Subcutaneous abdominal adipose tissue (tissue), 5 donors: ENCODE results near the gene ZFX.

Experiments
- H3K27ac ChIP-seq: one replicate; pipeline ENCODE4 v1.7.0; 2013; ENCODE audit warnings: low read depth, mild to moderate bottlenecking, inconsistent platforms, low read length, moderate library complexity
- H3K27me3 ChIP-seq, 5 donors: one replicate each; pipeline ENCODE4 v1.7.0; 2013; ENCODE audit warnings: low read length in 5 of 5, inconsistent platforms in 1 of 5; ENCODE audit not compliant: control insufficient read depth in 5 of 5, insufficient read depth in 4 of 5
- H3K36me3 ChIP-seq, 5 donors: one replicate each; pipeline ENCODE4 v1.7.0; 2013; ENCODE audit warnings: low read length in 5 of 5; ENCODE audit not compliant: control insufficient read depth in 5 of 5, insufficient read depth in 5 of 5
- H3K4me1 ChIP-seq, 5 donors: one replicate each; pipeline ENCODE4 v1.7.0; 2013; ENCODE audit warnings: low read length in 5 of 5, mild to moderate bottlenecking in 3 of 5, moderate library complexity in 1 of 5; ENCODE audit not compliant: control insufficient read depth in 5 of 5, insufficient read depth in 5 of 5
- H3K4me3 ChIP-seq, 5 donors: one replicate each; pipeline ENCODE4 v1.7.0; 2013; ENCODE audit warnings: low read length in 5 of 5, low read depth in 1 of 5
- H3K9ac ChIP-seq, 5 donors: one replicate each; pipeline ENCODE4 v1.7.0; 2013; ENCODE audit warnings: low read length in 5 of 5, mild to moderate bottlenecking in 4 of 5, moderate library complexity in 3 of 5
- H3K9me3 ChIP-seq, 5 donors: one replicate each; pipeline ENCODE4 v1.7.0; 2013; ENCODE audit warnings: low read length in 5 of 5; ENCODE audit not compliant: control insufficient read depth in 5 of 5
- donor health status: healthy.
- donor health status: healthy.
- donor health status: healthy.
- donor health status: healthy.
- donor health status: healthy.

The ZFX gene

DNA sequence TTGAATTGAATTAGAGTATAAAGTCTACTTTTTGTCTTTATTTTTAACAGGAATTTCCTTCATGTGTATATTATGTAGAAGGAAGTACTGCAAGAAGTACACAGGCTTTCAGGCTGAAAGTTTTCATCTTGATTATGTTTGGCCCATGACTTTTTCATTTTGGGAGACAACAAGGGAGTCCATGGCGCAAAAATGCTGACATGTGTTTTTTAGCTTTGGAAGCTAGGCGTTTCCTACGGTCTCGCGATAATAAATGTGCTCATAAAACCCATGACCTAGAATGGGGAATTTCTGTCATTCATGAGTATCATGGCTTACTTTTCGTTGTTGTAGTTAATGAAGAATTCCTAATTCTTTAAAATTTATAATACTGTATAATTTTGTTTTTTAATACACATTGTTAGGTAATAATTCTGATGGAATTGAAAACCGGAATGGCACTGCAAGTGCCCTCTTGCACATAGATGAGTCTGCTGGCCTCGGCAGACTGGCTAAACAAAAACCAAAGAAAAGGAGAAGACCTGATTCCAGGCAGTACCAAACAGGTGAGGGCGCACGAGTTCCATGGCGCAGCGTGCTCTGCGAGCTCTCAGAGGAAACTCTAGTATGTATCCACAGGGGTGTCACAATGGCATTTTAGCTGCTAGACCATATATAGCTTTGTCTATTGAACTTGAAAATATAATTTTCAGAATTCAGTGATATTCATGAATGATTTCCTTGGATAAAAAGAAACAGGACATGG is 59.1 kb downstream of the ZFX start:
- Histone ChIP-seq H3K27me3 (no peaks in the 10 kb centered on the region), H3K36me3 (peaks cover 47 to 59% (median 48%) of the 10 kb centered on the region in 5 donors), H3K4me1 (peaks cover 0 to 5% (median 0%) of the 10 kb centered on the region in 5 donors), H3K27ac (no peak overlapping the region), H3K4me3 (no peak overlapping the region), H3K9ac (no peak overlapping the region), H3K9me3 (no peaks in the 10 kb centered on the region)

DNA sequence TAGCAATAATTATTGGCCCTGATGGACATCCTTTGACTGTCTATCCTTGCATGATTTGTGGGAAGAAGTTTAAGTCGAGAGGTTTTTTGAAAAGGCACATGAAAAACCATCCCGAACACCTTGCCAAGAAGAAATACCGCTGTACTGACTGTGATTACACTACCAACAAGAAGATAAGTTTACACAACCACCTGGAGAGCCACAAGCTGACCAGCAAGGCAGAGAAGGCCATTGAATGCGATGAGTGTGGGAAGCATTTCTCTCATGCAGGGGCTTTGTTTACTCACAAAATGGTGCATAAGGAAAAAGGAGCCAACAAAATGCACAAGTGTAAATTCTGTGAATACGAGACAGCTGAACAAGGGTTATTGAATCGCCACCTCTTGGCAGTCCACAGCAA is 60.7 kb downstream of the ZFX start:
- peaks cover 0 to under 1% (median 0%) of the 10 kb centered on the region in 5 donors for H3K4me1 ChIP-seq
- peaks cover 47 to 66% (median 52%) of the 10 kb centered on the region in 5 donors for H3K36me3 ChIP-seq
- no peaks in the 10 kb centered on the region for H3K9me3 ChIP-seq
- no peak overlapping the region for H3K9ac ChIP-seq
- no peak overlapping the region for H3K27ac ChIP-seq
- no peaks in the 10 kb centered on the region for H3K27me3 ChIP-seq
- H3K4me3 ChIP-seq, result no peak overlapping the region

- Histone ChIP-seq H3K27ac (no peak overlapping the region), H3K27me3 (no peaks in the 10 kb centered on the region), H3K9me3 (no peaks in the 10 kb centered on the region), H3K36me3 (peaks cover 26 to 47% (median 38%) of the 10 kb centered on the region in 5 donors), H3K9ac (no peak overlapping the region), H3K4me1 (peaks cover 0 to 5% (median 0%) of the 10 kb centered on the region in 5 donors), H3K4me3 (no peak overlapping the region)
Observed at GRCh38 chrX:24214568-24214967, 65.0 kb downstream of the ZFX start.

DNA sequence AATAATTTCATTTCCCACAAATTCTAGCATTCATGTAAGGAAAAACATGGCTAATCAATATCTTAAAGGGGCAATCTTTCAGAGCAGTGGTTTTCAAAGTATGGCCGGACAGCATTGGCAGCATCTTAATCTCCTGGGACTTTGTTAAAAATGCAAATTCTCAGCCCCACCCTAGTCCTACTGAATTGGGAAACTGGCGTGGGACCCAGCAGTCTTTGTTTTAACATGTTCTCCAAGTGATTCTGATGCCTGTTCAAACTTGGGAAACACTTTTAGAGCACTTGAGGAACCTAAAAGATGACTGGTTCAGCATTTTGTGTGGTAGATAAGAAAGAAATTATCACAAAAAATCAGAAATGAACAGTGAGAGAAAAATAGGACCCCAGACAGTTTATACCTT is 65.7 kb downstream of the ZFX start:
- H3K4me3 ChIP-seq, result no peak overlapping the region
- H3K9ac ChIP-seq, result no peak overlapping the region
- peaks cover 0 to 5% (median 0%) of the 10 kb centered on the region in 5 donors for H3K4me1 ChIP-seq
- no peaks in the 10 kb centered on the region for H3K9me3 ChIP-seq
- no peaks in the 10 kb centered on the region for H3K27me3 ChIP-seq
- H3K36me3 ChIP-seq, result peaks cover 19 to 41% (median 31%) of the 10 kb centered on the region in 5 donors
- no peak overlapping the region for H3K27ac ChIP-seq

- no peak overlapping the region for H3K4me3 ChIP-seq
- H3K27me3 ChIP-seq, result no peaks in the 10 kb centered on the region
- no peak overlapping the region for H3K27ac ChIP-seq
- peaks cover 11 to 33% (median 24%) of the 10 kb centered on the region in 5 donors for H3K36me3 ChIP-seq
- H3K4me1 ChIP-seq, result peaks cover 0 to 5% (median 0%) of the 10 kb centered on the region in 5 donors
- no peaks in the 10 kb centered on the region for H3K9me3 ChIP-seq
- no peak overlapping the region for H3K9ac ChIP-seq
Observed at GRCh38 chrX:24216037-24216436, 66.5 kb downstream of the ZFX start.

DNA sequence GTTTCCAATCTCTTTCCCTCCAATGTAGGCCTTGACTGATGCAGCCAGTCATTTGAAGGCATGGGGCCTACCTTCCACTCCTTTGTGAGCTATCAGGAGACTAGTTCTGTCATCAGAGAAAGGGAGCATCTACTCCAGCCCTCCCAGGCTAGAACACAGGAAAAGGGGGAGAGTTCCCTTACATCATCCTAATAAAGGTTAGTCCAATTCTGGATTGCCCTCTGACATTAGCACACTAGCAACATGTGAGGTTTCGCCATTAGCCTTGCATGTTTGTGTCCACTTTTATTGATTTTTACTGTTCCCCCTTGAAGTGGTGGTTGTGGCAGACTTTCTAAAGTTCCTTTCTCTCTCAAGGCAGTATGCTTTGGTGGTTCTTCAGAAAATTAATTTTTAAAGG is 67.3 kb downstream of the ZFX start:
- H3K4me3 ChIP-seq, result no peak overlapping the region

GRCh38 chrX:24219320-24219719 is 69.8 kb downstream of the ZFX start:
- Histone ChIP-seq H3K27ac (no peak overlapping the region), H3K9me3 (no peaks in the 10 kb centered on the region), H3K4me1 (peaks cover 0 to 5% (median 0%) of the 10 kb centered on the region in 5 donors), H3K27me3 (no peaks in the 10 kb centered on the region), H3K36me3 (peaks cover 0 to 12% (median 5%) of the 10 kb centered on the region in 5 donors), H3K9ac (no peak overlapping the region), H3K4me3 (no peak overlapping the region)

More for the DNA sequence above, 67.3 kb downstream of the ZFX start:
- H3K4me1 ChIP-seq, result peaks cover 0 to 5% (median 0%) of the 10 kb centered on the region in 5 donors
- H3K27ac ChIP-seq, result no peak overlapping the region
- H3K9ac ChIP-seq, result no peak overlapping the region
- no peaks in the 10 kb centered on the region for H3K27me3 ChIP-seq
- no peaks in the 10 kb centered on the region for H3K9me3 ChIP-seq
- peaks cover 6 to 26% (median 16%) of the 10 kb centered on the region in 5 donors for H3K36me3 ChIP-seq

- Histone ChIP-seq H3K9me3 (peaks cover 0 to 7% (median 0%) of the 10 kb centered on the region in 5 donors), H3K27me3 (no peaks in the 10 kb centered on the region), H3K4me3 (no peak overlapping the region), H3K4me1 (no peaks in the 10 kb centered on the region), H3K9ac (no peak overlapping the region), H3K36me3 (peaks cover 0 to 1% (median 0%) of the 10 kb centered on the region in 5 donors), H3K27ac (no peak overlapping the region)
Observed at GRCh38 chrX:24221872-24222271, 72.3 kb downstream of the ZFX start.

GRCh38 chrX:24225265-24225664 is 75.7 kb downstream of the ZFX start:
- Histone ChIP-seq H3K9me3 (peaks cover 0 to 7% (median 0%) of the 10 kb centered on the region in 5 donors), H3K27ac (no peak overlapping the region), H3K36me3 (no peaks in the 10 kb centered on the region), H3K4me3 (no peak overlapping the region), H3K4me1 (peaks cover 0 to 6% (median 2%) of the 10 kb centered on the region in 5 donors), H3K9ac (no peak overlapping the region), H3K27me3 (no peaks in the 10 kb centered on the region)

DNA sequence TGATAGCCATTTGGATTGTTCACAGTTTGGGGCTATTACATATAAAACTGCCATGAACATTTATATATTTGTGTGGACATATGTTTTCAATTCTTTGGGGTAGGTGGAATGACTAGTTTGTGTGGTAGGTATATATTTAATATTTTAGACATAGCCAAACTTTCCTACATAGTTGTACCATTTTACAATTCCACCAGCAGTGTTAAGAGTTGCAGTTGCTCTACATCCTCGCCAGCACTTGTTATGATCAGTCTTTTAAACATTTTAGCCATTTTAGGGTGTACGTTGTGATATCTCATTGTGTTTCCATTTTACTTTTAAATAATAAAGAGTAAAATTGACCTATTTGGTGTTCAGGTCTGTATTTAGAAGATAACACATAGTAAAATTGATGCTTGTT is 76.6 kb downstream of the ZFX start:
- Histone ChIP-seq H3K9me3 (peaks cover 0 to 7% (median 0%) of the 10 kb centered on the region in 5 donors), H3K27ac (no peak overlapping the region), H3K9ac (no peak overlapping the region), H3K36me3 (no peaks in the 10 kb centered on the region), H3K4me1 (peaks cover 0 to 9% (median 5%) of the 10 kb centered on the region in 5 donors), H3K4me3 (no peak overlapping the region), H3K27me3 (no peaks in the 10 kb centered on the region)
